Measurements from ENCODE around the gene DGUOK.

GRCh38 chr2:73981081-73982001 is 54.7 kb downstream of the DGUOK start:
- TF ChIP-seq CTCF (IDR thresholded peaks at IDR 0.05; ENCODE audit: poor library complexity): no peak
- TF ChIP-seq EZH2phosphoT487 (IDR thresholded peaks at IDR 0.05; ENCODE audit: low read depth, severe bottlenecking, unreplicated experiment): no peak
- no peak for TF ChIP-seq EZH2 (IDR thresholded peaks at IDR 0.05; ENCODE audit: borderline replicate concordance)

Measured in hepatocyte (in vitro differentiated cells).